HepG2 (cell line): ENCODE results near the gene CIT. TPM values are rescaled to one million over a fixed set of nuclear protein-coding genes. Genes with fewer than 3 reads are reported as not detected.

Experiments used
- ATAC-seq: fragments of 200-7000 bp; cut with Tn5 transposase; 3 replicates; pipeline ENCODE4 v1.9.1; 2020; ENCODE audit warnings: mild to moderate bottlenecking, moderate library complexity
- BruUV-seq: library from RNA; stranded (reverse); fragments of 400-500 nt; replicated peaks from 2 replicates; lab custom pipeline; 2021; lab: Mats Ljungman, UMichigan
- CTCF ChIA-PET: fragments of 300-600 bp; formaldehyde crosslinking; extraction: SDS; loops from one replicate; lab custom pipeline; 2021; ENCODE audit warnings: low total read pairs, inconsistent platforms, low intra/inter-chr PET ratio; lab: Yijun Ruan, JAX
- POLR2A ChIA-PET: fragments of 350-600 bp; sonication (Branson Sonifier 250); formaldehyde crosslinking; loops from one replicate; lab custom pipeline; 2020; ENCODE audit warnings: antibody characterized with exemption, inconsistent platforms; lab: Yijun Ruan, JAX
- DNase-seq: peaks from one replicate; pipeline ENCODE4 v3.0.0-alpha.2; 2015; ENCODE audit warnings: low spot score
- FAIRE-seq: peaks from 3 replicates; lab custom pipeline; 2011; peaks lifted over from hg19 to GRCh38; lab: Jason Lieb, UNC
- H2AFZ ChIP-seq: one replicate; pipeline ENCODE4 v1.6.1; 2011; ENCODE audit warnings: low read length, inconsistent platforms
- H3K27ac ChIP-seq: fragments of 300-600 bp; 3 replicates; pipeline ENCODE4 v1.8.0; 2011; ENCODE audit warnings: mixed run types, mild to moderate bottlenecking, mixed read lengths, low read length, inconsistent platforms; ENCODE audit not compliant: insufficient read depth; ENCODE audit errors: extremely low read length
- H3K27me3 ChIP-seq, 2 experiments: fragments of 200-600 bp in 1 of 2; 2 replicates in 1 of 2; 3 replicates in 1 of 2; pipeline versions ENCODE4 v1.6.0 to v1.8.0; 2011; ENCODE audit warnings: low read length in 2 of 2, mild to moderate bottlenecking in 2 of 2, moderate library complexity in 2 of 2, inconsistent platforms in 1 of 2; ENCODE audit not compliant: insufficient read depth in 2 of 2, control insufficient read depth in 1 of 2
- H3K36me3 ChIP-seq, 2 experiments: fragments of 200-600 bp in 1 of 2; replicated peaks in 1 of 2; 2 replicates in 1 of 2; 3 replicates in 1 of 2; pipeline versions ENCODE4 v1.5.1 to v1.8.0; 2011; ENCODE audit warnings: low read length in 2 of 2, inconsistent platforms in 1 of 2; ENCODE audit not compliant: insufficient read depth in 2 of 2, control insufficient read depth in 1 of 2
- H3K4me1 ChIP-seq: 2 replicates; pipeline ENCODE4 v1.5.1; 2012; ENCODE audit warnings: low read length, inconsistent platforms; ENCODE audit not compliant: insufficient read depth
- H3K4me2 ChIP-seq: 2 replicates; pipeline ENCODE4 v1.6.0; 2011; ENCODE audit warnings: low read depth, low read length, inconsistent platforms
- H3K4me3 ChIP-seq, 3 experiments: fragments of 200-600 bp in 1 of 3; sonication (generic), shearing (Covaris generic) in 1 of 3; replicated peaks in 1 of 3; 2 replicates each; pipeline ENCODE4 v1.5.1; 2011 to 2016; ENCODE audit warnings: low read length in 3 of 3, inconsistent platforms in 2 of 3, low read depth in 2 of 3, mild to moderate bottlenecking in 2 of 3, control low read depth in 1 of 3, mixed read lengths in 1 of 3; ENCODE audit not compliant: insufficient read depth in 1 of 3
- H3K79me2 ChIP-seq: one replicate; pipeline ENCODE4 v1.6.1; 2011; ENCODE audit warnings: low read length, inconsistent platforms; ENCODE audit not compliant: insufficient read depth
- H3K9ac ChIP-seq: 2 replicates; pipeline ENCODE4 v1.6.0; 2011; ENCODE audit warnings: mild to moderate bottlenecking, low read depth, low read length, inconsistent platforms; ENCODE audit not compliant: insufficient read depth
- H3K9me3 ChIP-seq: 2 replicates; pipeline ENCODE4 v1.5.1; 2012; ENCODE audit warnings: mild to moderate bottlenecking, low read length
- H4K20me1 ChIP-seq: 2 replicates; pipeline ENCODE4 v1.6.0; 2011; ENCODE audit warnings: inconsistent platforms, mild to moderate bottlenecking, low read length, moderate library complexity; ENCODE audit not compliant: insufficient read depth
- ARNTL ChIP-seq: sonication (generic); formaldehyde crosslinking; IDR thresholded peaks from 2 replicates; pipeline ENCODE4 v1.4.0; 2020; ENCODE audit warnings: mild to moderate bottlenecking, missing genetic modification reagents
- CTCF ChIP-seq: sonication (generic); formaldehyde crosslinking; IDR thresholded peaks from 2 replicates; pipeline ENCODE4 v1.5.0; 2020; ENCODE audit warnings: mild to moderate bottlenecking, missing genetic modification reagents, moderate library complexity
- EHMT2 ChIP-seq: fragments of 200-600 bp; sonication (generic); IDR thresholded peaks from 2 replicates; pipeline ENCODE4 v1.7.0; 2017; ENCODE audit warnings: antibody characterized with exemption, low read depth, low read length, borderline replicate concordance
- HINFP ChIP-seq: sonication (generic); formaldehyde crosslinking; IDR thresholded peaks from 2 replicates; pipeline ENCODE4 v1.4.0; 2020; ENCODE audit warnings: low read depth, mild to moderate bottlenecking, missing genetic modification reagents
- JUNB ChIP-seq: sonication (generic); formaldehyde crosslinking; IDR thresholded peaks from 2 replicates; pipeline ENCODE4 v1.8.0; 2022; ENCODE audit warnings: missing genetic modification reagents, mild to moderate bottlenecking, borderline replicate concordance
- MAZ ChIP-seq, 2 experiments: sonication (generic) in 1 of 2; formaldehyde crosslinking in 1 of 2; IDR thresholded peaks; 2 replicates each; pipeline versions ENCODE4 v1.5.0 to v1.6.1; 2012 to 2020; ENCODE audit warnings: low read depth in 2 of 2, mild to moderate bottlenecking in 2 of 2, borderline replicate concordance in 1 of 2, improper control_type of control experiment in 1 of 2, low read length in 1 of 2, missing genetic modification reagents in 1 of 2, moderate library complexity in 1 of 2
- NCOA1 ChIP-seq: sonication (generic); formaldehyde crosslinking; IDR thresholded peaks from 2 replicates; pipeline ENCODE4 v1.9.0; 2021; ENCODE audit warnings: missing genetic modification reagents
- SMAD9 ChIP-seq: sonication (generic); formaldehyde crosslinking; IDR thresholded peaks from 2 replicates; pipeline ENCODE4 v1.5.1; 2020; ENCODE audit warnings: mild to moderate bottlenecking, missing genetic modification reagents
- SMARCC2 ChIP-seq: fragments of 450-650 bp; IDR thresholded peaks from 2 replicates; pipeline ENCODE4 v1.6.1; 2017; ENCODE audit warnings: antibody characterized with exemption, mild to moderate bottlenecking
- SP2 ChIP-seq: sonication (generic); formaldehyde crosslinking; IDR thresholded peaks from 2 replicates; pipeline ENCODE4 v1.5.1; 2020; ENCODE audit warnings: mild to moderate bottlenecking, missing genetic modification reagents
- TCF7L2 ChIP-seq: IDR thresholded peaks from 2 replicates; pipeline ENCODE4 v1.6.1; 2011; ENCODE audit warnings: mild to moderate bottlenecking, low read depth, low read length, moderate library complexity
- TRAFD1 ChIP-seq: sonication (generic); formaldehyde crosslinking; IDR thresholded peaks from 2 replicates; pipeline ENCODE4 v1.5.1; 2020; ENCODE audit warnings: missing genetic modification reagents, mild to moderate bottlenecking, borderline replicate concordance
- ZFP37 ChIP-seq: sonication (generic); formaldehyde crosslinking; IDR thresholded peaks from 2 replicates; pipeline ENCODE4 v1.4.0; 2020; ENCODE audit warnings: missing genetic modification reagents, borderline replicate concordance
- ZNF724P ChIP-seq: sonication (generic); formaldehyde crosslinking; IDR thresholded peaks from 2 replicates; pipeline ENCODE4 v1.8.0; 2022; ENCODE audit warnings: missing genetic modification reagents, borderline replicate concordance
- ZNF737 ChIP-seq: sonication (generic); formaldehyde crosslinking; IDR thresholded peaks from 2 replicates; pipeline ENCODE4 v1.5.0; 2020; ENCODE audit warnings: missing genetic modification reagents, mild to moderate bottlenecking, borderline replicate concordance
- ZNF740 ChIP-seq: sonication (generic); formaldehyde crosslinking; IDR thresholded peaks from 2 replicates; pipeline ENCODE4 v1.4.0; 2020; ENCODE audit warnings: missing genetic modification reagents
- WGBS: methylation state at CpG from one replicate; pipeline ENCODE4 v1.1.6; 2017; ENCODE audit warnings: low lambda C conversion rate; 5-methylcytosine and 5-hydroxymethylcytosine counted together
- in situ Hi-C: cut with HindIII; loops from 2 replicates; pipeline ENCODE4 v1.10.0; 2017; ENCODE audit warnings: low pct_unique_long_range_greater_than_20kb; ENCODE audit not compliant: extremely low pct_ligation_motif_present
- intact Hi-C: fragments of 100-400 bp; cut with micrococcal nuclease; formaldehyde crosslinking; loops from one replicate; pipeline ENCODE4 v1.10.0; 2022; ENCODE audit not compliant: unreplicated experiment
- polyA plus RNA-seq, 8 experiments: library from polyadenylated mRNA; depleted of rRNA in 3 of 8; stranded (reverse) in 7 of 8; unstranded in 1 of 8; fragments of >200 nt; fragmentation: Illumina TruSeq in 4 of 8; extraction: Trizol in 4 of 8; gene quantifications; 2 replicates each; pipeline versions ENCODE4 v1.2.1 to v1.2.3, GENCODE V29; 2011 to 2016; ENCODE audit warnings: low read depth in 4 of 8, missing spikeins in 1 of 8, mixed read lengths in 1 of 8; ENCODE audit not compliant: insufficient read depth in 1 of 8
- total RNA-seq, 5 experiments: library from RNA; depleted of rRNA; stranded (reverse); fragments of >200 nt; fragmentation: Illumina TruSeq; extraction: Trizol; gene quantifications; 2 replicates each; pipeline ENCODE4 v1.2.3, GENCODE V29; 2016; ENCODE audit warnings: low read depth in 1 of 5

CIT gene
- total and polyA plus RNA-seq, 2 of the 13 experiments (the other 11 are each of a cell fraction or from before 2014, with no cell fraction given): 7.7 to 11.7 TPM

- peak; percentile 77 for TF ChIP-seq CTCF (CRISPR knock-in tag)
- TF ChIP-seq SMAD9 (CRISPR knock-in tag): no peak
- no peak for TF ChIP-seq MAZ (IDR thresholded peaks at IDR 0.05; ENCODE audit: borderline replicate concordance, low read depth, low read length)
- TF ChIP-seq MAZ (CRISPR knock-in tag; IDR thresholded peaks at IDR 0.05; ENCODE audit: low read depth): no peak
- TF ChIP-seq, all 625 proteins: peak for 8
Measured at GRCh38 chr12:119780786-119781434, 96.2 kb downstream of the CIT start (continued).

- no peak overlapping the region for H3K9ac ChIP-seq
- no peak for ATAC-seq
Measured at GRCh38 chr12:119775246-119775895, 101.7 kb downstream of the CIT start.

More at GRCh38 chr12:119775246-119775895, 101.7 kb downstream of the CIT start:
- DNase-seq: no peak
- no peaks in the 10 kb centered on the region for H3K9me3 ChIP-seq
- POLR2A ChIA-PET: no interaction called here
- H3K36me3 ChIP-seq: peaks cover 3 to 28% of the 10 kb centered on the region in 2 experiments; a peak in 4 of 5 replicates
- no peak overlapping the region for H2AFZ ChIP-seq
- in situ Hi-C loops (no loop called here), intact Hi-C loops (no loop called here)
- H3K27me3 ChIP-seq: no peaks in the 10 kb centered on the region
- no peak for TF ChIP-seq ZNF724P (CRISPR knock-in tag)
- TF ChIP-seq ZFP37: no peak
- no peak for TF ChIP-seq EHMT2
- no peak for TF ChIP-seq JUNB (CRISPR knock-in tag)
- no peak for TF ChIP-seq SP2 (CRISPR knock-in tag)
- TF ChIP-seq HINFP (CRISPR knock-in tag): no peak
- no peak for TF ChIP-seq NCOA1
- TF ChIP-seq ZNF737: no peak
- TF ChIP-seq TCF7L2: no peak
- no peak for TF ChIP-seq ZNF740 (CRISPR knock-in tag)
- no peak for TF ChIP-seq ARNTL (CRISPR knock-in tag)
- no peak for TF ChIP-seq TRAFD1 (CRISPR knock-in tag)
- TF ChIP-seq SMARCC2: no peak
- H3K79me2 ChIP-seq: no peaks in the 10 kb centered on the region
- BruUV-seq: no TSS peak
- no peak overlapping the region for H3K4me2 ChIP-seq
- FAIRE-seq: no peak
- CTCF ChIA-PET: no interaction called here
- H4K20me1 ChIP-seq: no peaks in the 10 kb centered on the region
- 97% methylated on average over 7 of the region's 7 CpGs for WGBS
- H3K27ac ChIP-seq: no peak overlapping the region
- H3K4me3 ChIP-seq: no peak overlapping the region
- no peaks in the 10 kb centered on the region for H3K4me1 ChIP-seq
